GM18909 (cell line): ENCODE results near the gene DDR1.

Experiments used
- ATAC-seq: cut with Tn5 transposase; IDR thresholded peaks from one replicate; pipeline ENCODE4 v1.9.1; 2021; ENCODE audit warnings: mild to moderate bottlenecking; ENCODE audit not compliant: unreplicated experiment, poor library complexity

Gene DDR1

GRCh38 chr6:30883685-30884520 is at the start of gene DDR1:
Gene DDR1 (plus strand): TSS chr6:30884519. CDS start chr6:30888730, 4,211 bp downstream.
- no peak for ATAC-seq

DNA sequence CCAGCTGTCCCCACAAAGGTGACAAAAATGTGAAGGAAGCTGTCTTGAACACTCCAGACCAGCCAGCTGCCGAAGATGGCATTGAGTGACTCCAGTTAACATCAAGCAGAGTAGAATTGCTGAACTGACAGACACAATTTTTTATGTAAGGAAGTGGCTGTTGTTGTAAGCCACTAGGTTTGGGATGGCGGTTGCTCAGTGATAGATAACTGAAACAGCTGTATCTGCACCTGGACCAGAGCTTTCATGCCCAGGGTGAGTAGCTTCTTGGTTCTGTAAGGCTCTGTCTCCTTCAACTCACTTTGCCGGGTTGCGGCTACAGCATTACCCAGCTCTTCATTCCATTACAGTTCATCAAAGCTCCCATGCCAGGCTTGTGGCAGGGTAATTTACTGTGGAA is 49.7 kb upstream of the DDR1 start:
- ATAC-seq, result no peak

DNA sequence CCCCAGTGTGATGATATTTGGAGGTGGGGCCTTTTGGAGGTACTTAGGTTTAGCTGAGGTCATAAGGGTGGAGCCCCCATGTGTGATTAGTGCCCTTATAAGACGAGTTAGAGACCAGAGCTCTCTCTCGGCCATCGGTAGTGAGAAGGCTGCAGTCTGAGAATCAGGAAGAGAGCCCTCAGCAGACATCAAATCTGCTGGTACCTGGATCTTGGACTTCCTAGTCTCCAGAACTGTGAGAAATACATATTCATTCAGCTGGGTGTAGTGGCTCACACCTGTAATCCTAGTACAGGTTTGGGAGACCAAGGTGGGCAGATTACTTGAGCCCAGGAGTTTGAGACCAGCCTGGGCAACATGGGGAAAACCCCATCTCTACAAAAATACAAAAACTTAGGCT is 48.7 kb upstream of the DDR1 start:
- no peak for ATAC-seq

GRCh38 chr6:30836431-30836866 is 47.9 kb upstream of the DDR1 start:
- ATAC-seq, result no peak

DNA sequence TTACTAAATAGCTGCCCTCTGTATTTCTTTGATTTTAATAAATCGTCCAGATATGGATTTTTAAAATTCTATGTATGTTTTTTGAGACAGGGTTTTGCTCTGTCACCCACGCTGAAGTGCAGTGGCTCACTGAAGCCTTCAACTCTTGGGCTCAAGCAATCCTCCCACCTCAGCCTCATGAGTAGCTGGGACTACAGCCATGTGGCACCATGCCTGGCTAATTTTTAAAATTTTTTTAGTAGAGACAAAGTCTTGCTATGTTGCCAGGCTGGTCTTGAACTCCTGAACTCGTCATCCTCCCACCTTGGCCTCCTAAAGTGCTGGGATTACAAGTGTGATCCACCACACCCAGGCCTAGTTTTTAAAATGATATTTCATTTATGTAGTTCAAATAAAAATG is 47.4 kb upstream of the DDR1 start:
- no peak for ATAC-seq

DNA sequence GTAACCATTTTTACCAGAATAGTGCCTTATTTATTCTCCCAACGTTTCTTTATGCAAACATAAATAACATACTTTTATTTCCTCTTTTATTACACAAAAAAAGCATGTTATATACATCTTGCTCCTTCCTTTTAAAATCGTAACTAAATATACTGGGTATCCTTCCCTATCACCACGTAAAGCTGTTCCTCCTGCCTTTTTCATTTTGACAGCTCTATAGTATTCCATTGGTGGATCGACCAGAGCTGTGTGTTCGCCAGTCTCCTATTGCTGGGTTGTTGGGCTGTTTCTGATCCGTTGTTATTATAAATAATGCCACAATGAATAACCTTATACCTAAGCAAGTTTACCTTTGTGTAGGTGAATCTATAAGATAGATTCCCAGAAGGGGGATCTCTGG is 46.9 kb upstream of the DDR1 start:
- ATAC-seq, result no peak

DNA sequence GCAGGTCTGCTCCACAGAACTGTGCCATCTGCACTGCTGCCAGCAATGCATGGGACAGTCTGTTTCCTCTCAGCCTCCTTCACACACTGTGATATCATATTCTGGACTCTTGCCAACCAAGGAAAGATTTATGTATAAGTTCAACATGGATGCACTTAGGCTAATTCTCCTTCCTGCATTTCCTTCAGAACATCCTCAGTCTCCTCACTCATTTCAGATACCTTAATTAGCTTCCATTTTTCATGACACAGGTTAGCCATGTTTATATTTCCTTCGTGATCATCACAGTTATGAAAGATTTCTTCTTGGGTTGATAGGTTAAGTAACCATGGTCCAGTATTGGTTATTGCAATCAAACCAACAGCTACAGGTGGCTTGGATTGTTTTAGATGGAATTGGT is 46.4 kb upstream of the DDR1 start:
- ATAC-seq, result no peak

- no peak for ATAC-seq
Observed at GRCh38 chr6:30839671-30840070, 44.6 kb upstream of the DDR1 start.

DNA sequence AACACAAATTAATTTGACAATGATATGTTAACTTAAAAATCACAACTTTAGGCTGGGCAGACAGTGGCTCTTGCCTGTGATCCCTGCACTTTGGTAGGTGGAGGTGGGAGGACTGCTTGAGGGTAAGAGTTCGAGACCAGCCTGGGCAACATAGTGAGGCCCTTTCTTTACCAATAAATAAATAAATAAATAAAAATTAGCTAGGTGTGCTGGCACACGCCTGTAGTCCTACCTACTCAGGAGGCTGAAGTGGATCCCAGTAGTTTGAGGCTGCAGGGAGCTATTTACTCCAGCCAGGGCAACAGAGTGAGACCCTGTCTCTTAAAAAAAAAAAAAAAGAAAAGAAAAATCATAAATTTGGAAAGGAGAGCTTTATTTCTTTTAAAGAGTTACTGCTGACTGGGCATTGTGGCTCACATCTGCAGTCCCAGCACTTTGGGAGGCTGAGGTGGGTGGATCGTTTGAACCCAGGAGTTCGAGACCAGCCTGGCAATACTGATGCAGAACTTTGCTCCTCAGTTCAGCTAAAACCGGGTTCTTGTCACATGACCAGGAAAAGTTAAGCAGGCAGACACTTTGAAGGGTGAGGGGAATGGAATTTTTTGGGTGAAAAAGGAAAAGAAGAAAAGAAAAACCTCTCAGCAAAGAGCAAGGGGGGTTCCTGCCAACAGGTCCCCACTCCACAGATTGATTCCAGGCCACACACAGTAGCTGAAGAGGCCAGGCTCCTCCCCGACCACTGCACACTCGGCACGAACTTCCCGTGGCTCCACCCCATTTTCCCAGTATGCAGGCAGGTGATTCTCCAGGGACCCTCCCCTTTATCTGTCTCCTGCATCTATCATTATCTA is 44.0 kb upstream of the DDR1 start:
- no peak for ATAC-seq

DNA sequence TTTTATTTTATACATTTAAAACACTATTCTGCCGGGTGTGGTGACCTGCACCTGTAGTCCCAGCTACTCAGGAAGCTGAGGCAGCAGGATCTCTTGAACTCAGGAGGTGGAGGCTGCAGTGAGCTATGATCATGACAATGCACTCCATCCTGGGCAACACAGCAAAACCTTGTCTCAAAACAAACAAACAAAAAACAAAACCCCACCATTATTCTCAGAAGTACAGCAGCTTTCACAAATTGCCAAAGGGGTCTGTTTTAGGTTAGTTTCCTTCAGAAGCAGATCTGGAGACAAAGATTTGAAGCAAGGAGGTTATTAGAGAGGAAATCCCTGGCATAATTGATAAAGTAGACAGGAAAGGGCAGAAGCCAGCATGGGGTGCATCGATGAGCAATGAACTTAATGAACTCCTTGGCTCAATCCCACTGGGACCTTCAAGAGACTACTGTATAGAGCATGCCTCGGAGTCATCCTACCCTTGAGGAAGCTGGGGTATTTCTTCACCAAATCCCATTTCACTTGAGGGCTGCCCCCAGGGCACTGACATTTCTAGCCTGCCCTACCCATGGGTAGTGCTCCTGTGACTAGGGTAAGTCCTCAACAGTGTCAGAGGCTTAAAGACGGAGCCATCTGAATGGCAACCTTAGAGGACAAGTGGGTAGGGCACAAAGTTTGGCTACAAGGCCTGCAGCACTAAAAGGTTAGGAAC is 43.2 kb upstream of the DDR1 start:
- ATAC-seq, result no peak

DNA sequence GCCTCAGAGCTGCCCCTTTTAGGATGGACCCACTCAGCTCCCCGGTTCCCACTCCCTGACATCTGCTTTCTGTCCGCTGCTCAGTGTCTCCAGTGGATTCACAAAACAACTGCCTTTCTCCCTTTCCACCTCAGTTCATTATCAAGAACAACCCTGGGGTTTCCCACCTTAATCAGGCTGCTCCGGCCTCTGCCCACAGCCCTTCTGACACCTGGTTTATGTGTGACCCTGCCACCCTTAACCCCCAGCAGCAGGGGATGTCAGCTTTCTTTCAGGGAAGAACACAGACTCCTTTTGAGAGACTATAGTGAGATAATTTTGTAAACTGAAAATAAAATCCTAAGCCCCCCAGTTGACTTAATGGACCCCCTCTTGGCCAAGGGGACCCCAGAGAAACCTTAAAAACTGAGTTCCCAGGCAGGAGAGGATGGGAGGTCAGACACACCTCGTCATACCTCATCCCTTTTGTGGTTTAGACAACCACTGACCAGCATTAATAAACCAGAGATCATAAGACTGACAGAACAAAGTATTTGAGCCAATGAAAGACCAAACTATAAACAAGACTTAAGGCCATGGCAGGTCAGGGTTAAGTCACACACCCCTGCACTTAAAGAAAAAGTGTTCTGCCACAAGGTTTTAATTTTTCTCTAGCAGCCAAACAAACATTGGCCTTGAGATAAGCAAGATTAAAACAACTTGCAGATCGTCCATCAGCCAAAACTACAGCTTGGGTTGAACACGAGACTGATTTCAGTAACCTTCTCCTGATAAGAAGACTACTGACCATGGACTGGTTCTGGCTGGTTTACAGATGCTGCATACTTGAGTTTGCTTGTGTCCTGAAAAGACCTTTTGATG is 42.4 kb upstream of the DDR1 start:
- ATAC-seq, result no peak

DNA sequence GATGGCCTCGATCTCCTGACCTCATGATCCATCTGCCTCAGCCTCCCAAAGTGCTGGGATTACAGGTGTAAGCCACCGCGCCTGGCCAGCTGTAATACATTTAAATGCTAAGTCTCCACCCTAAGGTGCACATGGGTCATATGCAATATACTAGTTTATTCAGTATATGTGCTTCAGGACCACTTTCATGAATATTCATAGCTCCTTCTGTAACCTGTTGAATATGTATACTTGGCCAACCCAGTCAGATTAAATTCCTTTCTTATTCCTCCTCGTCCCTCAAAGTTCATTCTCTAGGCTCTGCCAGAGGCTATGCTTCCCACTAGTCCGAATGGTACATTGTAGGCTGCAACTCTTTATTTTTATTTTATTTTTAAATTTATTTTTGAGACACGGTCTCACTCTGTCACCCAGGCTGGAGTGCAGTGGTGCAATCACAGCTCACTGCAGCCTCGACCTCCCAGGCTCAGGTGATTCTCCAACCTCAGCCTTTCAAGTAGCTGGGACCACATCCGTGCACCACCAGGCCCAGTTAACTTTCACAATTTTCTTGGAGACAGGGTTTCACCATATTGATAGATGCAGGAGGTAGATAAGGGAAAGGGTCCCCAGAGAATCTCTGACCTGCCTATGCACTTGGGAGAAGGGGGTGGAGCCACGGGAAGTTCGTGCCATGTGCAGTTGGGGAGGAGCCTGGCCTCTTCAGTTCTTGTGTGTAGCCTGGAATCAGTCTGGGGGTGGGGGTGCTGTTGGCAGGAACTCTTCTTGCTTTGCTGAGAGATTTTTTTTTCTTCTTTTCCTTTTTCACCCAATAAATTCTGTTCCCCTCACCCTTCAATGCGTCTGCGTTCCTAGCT is 41.3 kb upstream of the DDR1 start:
- no peak for ATAC-seq

DNA sequence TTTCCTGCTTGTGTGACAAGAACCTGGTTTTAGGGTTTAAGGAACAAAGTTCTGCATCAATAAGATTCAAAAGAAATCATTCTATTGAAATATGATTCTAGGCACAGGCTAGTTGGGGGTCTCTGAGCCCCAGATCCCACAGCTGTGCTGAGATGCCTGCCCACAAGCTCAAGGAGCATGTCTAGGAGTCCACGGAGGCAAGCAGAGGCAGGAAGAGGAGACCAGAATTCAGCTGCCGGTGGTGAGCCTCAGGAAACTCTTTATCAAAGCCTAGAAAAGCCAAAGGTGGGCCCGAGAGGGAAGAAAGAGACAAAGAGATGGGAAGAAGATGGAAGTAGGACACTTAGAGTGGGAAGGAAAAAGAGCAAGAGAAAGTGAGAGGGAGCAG is 40.7 kb upstream of the DDR1 start:
- ATAC-seq, result no peak

- ATAC-seq, result no peak
Observed at GRCh38 chr6:30844118-30844535, 40.2 kb upstream of the DDR1 start.

GRCh38 chr6:30845183-30845582 is 39.1 kb upstream of the DDR1 start:
- ATAC-seq, result no peak

DNA sequence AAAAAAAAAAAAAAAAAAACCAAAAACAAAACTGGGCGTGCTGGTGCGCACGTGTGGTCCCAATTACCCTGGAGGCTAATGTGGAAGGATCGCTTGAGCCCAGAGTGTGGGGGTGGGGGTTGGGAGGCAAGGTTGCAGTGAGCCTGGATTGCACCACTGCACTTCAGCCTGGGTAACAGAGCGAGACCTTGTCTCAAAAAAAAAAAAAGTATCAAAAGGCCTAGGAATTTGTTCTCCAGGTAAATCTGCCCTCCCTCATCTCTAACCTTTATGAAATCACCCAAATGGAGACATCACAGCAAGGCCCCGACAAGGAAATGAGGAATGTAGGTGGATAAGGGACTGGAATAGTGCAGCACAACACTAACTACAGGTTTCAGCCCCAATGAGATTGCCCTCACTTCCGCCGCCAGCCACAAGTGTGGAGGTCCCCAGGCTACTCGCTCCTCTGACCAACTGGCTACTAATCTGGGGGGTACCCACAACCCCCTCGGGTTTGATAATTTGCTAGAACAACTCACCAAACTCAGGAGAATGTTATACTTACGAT is 36.8 kb upstream of the DDR1 start:
- ATAC-seq, result no peak

GRCh38 chr6:30847971-30848436 is 36.3 kb upstream of the DDR1 start:
- ATAC-seq, result no peak

- ATAC-seq, result no peak
Observed at GRCh38 chr6:30849903-30850651, 34.2 kb upstream of the DDR1 start.
